ENCODE measurements around the gene RUSC1.
A peak's percentile ranks its signal among the peaks of the same experiment; 100 is the strongest.
"Not testable (repeated sequence)": the region's sequence is repeated elsewhere in the genome, so short reads cannot be mapped to it uniquely, and the experiment has no call there.

Gene RUSC1

GRCh38 chr1:155320661-155321617 lies at the start of gene RUSC1:
Gene RUSC1 (plus strand): TSS chr1:155320894. CDS start chr1:155321774, 880 bp downstream.
- peak; percentile 87 for DNase-seq

- no peak for DNase-seq
Observed at GRCh38 chr1:155272466-155273342, 48.0 kb upstream of the RUSC1 start.

- peak; percentile 98 for DNase-seq
Observed at GRCh38 chr1:155273343-155274245, 47.1 kb upstream of the RUSC1 start, which contains the start of gene CLK2. Gene CLK2 (minus strand): TSS chr1:155273504. CDS start chr1:155270977, 2,527 bp downstream.

GRCh38 chr1:155277070-155277901 lies 43.4 kb upstream of the RUSC1 start, which contains the start of gene HCN3:
Gene HCN3 (plus strand): TSS chr1:155277463. CDS start chr1:155277591, 128 bp downstream.
- DNase-seq: peak; percentile 96

GRCh38 chr1:155277902-155278688 lies 42.6 kb upstream of the RUSC1 start:
- DNase-seq: peak; percentile 89

- no peak for DNase-seq
Observed at GRCh38 chr1:155278689-155279160, 42.0 kb upstream of the RUSC1 start.

GRCh38 chr1:155279268-155279667 lies 41.4 kb upstream of the RUSC1 start:
- no peak for DNase-seq

GRCh38 chr1:155282488-155283091 lies 38.1 kb upstream of the RUSC1 start:
- DNase-seq: no peak

GRCh38 chr1:155284476-155284875 lies 36.2 kb upstream of the RUSC1 start:
- no peak for DNase-seq

GRCh38 chr1:155285063-155285462 lies 35.6 kb upstream of the RUSC1 start:
- DNase-seq: no peak

- DNase-seq: no peak
Observed at GRCh38 chr1:155285631-155286044, 35.1 kb upstream of the RUSC1 start.

GRCh38 chr1:155286544-155286943 lies 34.1 kb upstream of the RUSC1 start:
- DNase-seq: no peak

GRCh38 chr1:155287987-155288543 lies 32.6 kb upstream of the RUSC1 start:
- DNase-seq: no peak

GRCh38 chr1:155291006-155291405 lies 29.7 kb upstream of the RUSC1 start:
- not testable (repeated sequence) for DNase-seq

GRCh38 chr1:155293086-155293749 lies 27.5 kb upstream of the RUSC1 start:
- DNase-seq: no peak

- DNase-seq: no peak
Observed at GRCh38 chr1:155294520-155295182, 26.0 kb upstream of the RUSC1 start.

GRCh38 chr1:155295183-155295941 lies 25.3 kb upstream of the RUSC1 start:
- DNase-seq: no peak

- DNase-seq: no peak
Observed at GRCh38 chr1:155295942-155296267, 24.8 kb upstream of the RUSC1 start.
